HCT116 (cell line): Measurements from ENCODE around the gene NNT.

ENCODE experiments used
- CEBPB ChIP-seq: IDR thresholded peaks from 2 replicates; pipeline ENCODE4 v1.6.1; 2012; ENCODE audit warnings: low read depth
- CTCF ChIP-seq, 3 experiments: fragments of 200-600 bp in 1 of 3; sonication (generic) in 1 of 3; IDR thresholded peaks in 2 of 3; conservative IDR thresholded peaks in 1 of 3; 2 replicates each; pipeline ENCODE4 v1.5.1; 2012 to 2017; ENCODE audit warnings: low read depth in 2 of 3, low read length in 2 of 3, antibody characterized with exemption in 1 of 3, borderline replicate concordance in 1 of 3, control low read depth in 1 of 3, mild to moderate bottlenecking in 1 of 3, mixed read lengths in 1 of 3, mixed run types in 1 of 3, moderate library complexity in 1 of 3; ENCODE audit not compliant: insufficient read depth in 1 of 3
- EGR1 ChIP-seq: IDR thresholded peaks from 2 replicates; pipeline ENCODE4 v1.6.1; 2012; ENCODE audit warnings: low read depth
- EZH2 ChIP-seq: fragments of 200-600 bp; sonication (generic); IDR thresholded peaks from 2 replicates; pipeline ENCODE4 v1.6.1; 2017; ENCODE audit warnings: antibody characterized with exemption, mixed run types
- POLR2A ChIP-seq: IDR thresholded peaks from 2 replicates; pipeline ENCODE4 v1.7.0; 2011; ENCODE audit warnings: borderline replicate concordance; ENCODE audit not compliant: insufficient read depth, insufficient read length; ENCODE audit errors: extremely low read depth
- POLR2AphosphoS5 ChIP-seq: IDR thresholded peaks from 2 replicates; pipeline ENCODE4 v1.6.1; 2011; ENCODE audit warnings: mild to moderate bottlenecking, low read depth, low read length, moderate library complexity
- RAD21 ChIP-seq: IDR thresholded peaks from 2 replicates; pipeline ENCODE4 v1.6.1; 2012; ENCODE audit warnings: low read depth, mild to moderate bottlenecking
- SIN3A ChIP-seq: IDR thresholded peaks from 2 replicates; pipeline ENCODE4 v1.6.1; 2012; ENCODE audit warnings: low read depth
- SP1 ChIP-seq: IDR thresholded peaks from 2 replicates; pipeline ENCODE4 v1.6.1; 2012; ENCODE audit warnings: low read depth
- YY1 ChIP-seq: IDR thresholded peaks from 2 replicates; pipeline ENCODE4 v1.6.1; 2011; ENCODE audit warnings: low read length, low read depth, moderate library complexity, mild to moderate bottlenecking; ENCODE audit not compliant: insufficient replicate concordance; ENCODE audit errors: extremely low read depth
- ZBTB33 ChIP-seq: IDR thresholded peaks from 2 replicates; pipeline ENCODE4 v1.6.1; 2011; ENCODE audit warnings: mild to moderate bottlenecking, low read length, moderate library complexity; ENCODE audit not compliant: insufficient replicate concordance; ENCODE audit errors: extremely low read depth
- ZNF274 ChIP-seq: fragments of 200-500 bp; sonication (Bioruptor generic); IDR thresholded peaks from 2 replicates; pipeline ENCODE4 v1.6.1; 2014; ENCODE audit warnings: mild to moderate bottlenecking, low read depth, low read length, inconsistent platforms

GRCh38 chr5:43687275-43687674 is 84.3 kb downstream of the NNT start:
- TF ChIP-seq CTCF (IDR thresholded peaks at IDR 0.05 in 2 of 3, conservative IDR thresholded peaks at IDR 0.05 in 1 of 3; ENCODE audit: borderline replicate concordance in 1 of 3, insufficient read depth in 1 of 3, low read depth in 2 of 3, low read length in 2 of 3) (no peak), EZH2 (no peak), ZBTB33 (no peak), POLR2A (no peak), POLR2AphosphoS5 (no peak), RAD21 (no peak), CEBPB (no peak), EGR1 (no peak), ZNF274 (no peak), SP1 (no peak), SIN3A (no peak), YY1 (no peak)
